KBM-7 (cell line): ENCODE results near the gene WFIKKN2.
"Not testable (repeated sequence)": the region's sequence is repeated elsewhere in the genome, so short reads cannot be mapped to it uniquely, and the experiment has no call there.

Experiments
- DNase-seq: peaks from one replicate; pipeline ENCODE4 v3.0.0-alpha.2; 2015
- in situ Hi-C: fragments of 300-500 bp; cut with MboI; formaldehyde crosslinking; loops from 2 replicates; pipeline ENCODE4 v1.14.3; 2020; ENCODE audit warnings: low sequenced_read_pairs, low pct_unique_long_range_greater_than_20kb, mixed read lengths

Gene WFIKKN2

DNA sequence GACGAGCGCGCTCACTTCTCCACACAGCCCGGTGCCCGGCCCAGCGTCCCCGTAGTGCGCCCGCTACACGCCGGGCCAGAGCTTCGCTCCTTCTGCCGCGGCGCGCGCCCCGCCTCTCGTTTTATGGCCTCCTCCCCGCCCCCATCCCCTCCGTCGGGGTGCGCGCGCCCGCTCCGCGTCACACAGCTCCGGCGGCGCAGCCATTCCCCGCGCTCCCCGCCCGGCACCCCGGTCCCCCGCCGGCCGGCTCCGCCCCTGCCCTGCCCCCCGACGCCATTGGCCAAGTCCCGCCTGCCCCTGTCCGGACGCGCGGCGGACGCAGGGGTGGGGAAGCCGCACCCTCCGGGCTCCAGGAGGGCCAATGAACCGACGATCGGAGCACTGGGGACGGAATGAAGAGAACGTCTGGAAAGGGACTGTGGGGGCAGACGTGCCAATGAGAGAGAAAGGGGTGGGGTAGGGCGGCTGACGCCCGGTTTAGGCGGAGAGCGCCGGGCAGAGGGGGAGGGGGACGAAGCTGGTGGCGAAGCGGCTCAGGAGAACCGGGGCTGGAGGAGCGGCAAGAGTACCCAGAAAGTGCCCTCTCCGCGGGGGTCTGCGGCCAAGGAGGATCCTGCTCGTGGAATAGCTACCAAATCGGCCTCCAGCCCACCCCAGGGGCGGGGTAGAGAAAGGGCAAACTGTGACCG lies 31.0 kb downstream of the WFIKKN2 start, which contains the start of gene TOB1:
TSS of gene TOB1 (minus strand) at position 94 of the 689 bp plus-strand sequence. CDS start 2,337 bp downstream, outside the sequence.
- in situ Hi-C loops = no loop called here
- peak; percentile 91 for DNase-seq

DNA sequence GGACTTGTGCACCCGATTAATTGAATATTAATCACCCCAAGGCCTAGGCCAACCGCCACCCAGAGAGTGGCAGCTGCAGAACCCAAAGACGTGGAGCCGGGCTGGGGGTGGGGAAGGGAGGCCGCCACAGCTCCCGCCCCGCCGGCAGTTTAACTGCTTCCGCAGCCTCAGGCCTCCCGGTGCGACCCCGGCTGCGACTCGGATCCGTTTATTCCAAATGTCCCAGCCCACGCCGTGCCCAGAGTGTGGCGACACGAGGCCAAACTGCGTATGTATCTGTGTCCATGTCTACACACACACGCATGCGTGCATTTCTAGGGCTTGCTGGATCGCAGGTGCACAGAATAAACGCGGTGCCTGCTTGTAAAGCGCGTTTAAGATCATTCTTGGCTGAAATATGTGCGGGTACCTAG lies 31.6 kb downstream of the WFIKKN2 start:
- DNase-seq = peak; percentile 73
- in situ Hi-C loops = no loop called here

DNA sequence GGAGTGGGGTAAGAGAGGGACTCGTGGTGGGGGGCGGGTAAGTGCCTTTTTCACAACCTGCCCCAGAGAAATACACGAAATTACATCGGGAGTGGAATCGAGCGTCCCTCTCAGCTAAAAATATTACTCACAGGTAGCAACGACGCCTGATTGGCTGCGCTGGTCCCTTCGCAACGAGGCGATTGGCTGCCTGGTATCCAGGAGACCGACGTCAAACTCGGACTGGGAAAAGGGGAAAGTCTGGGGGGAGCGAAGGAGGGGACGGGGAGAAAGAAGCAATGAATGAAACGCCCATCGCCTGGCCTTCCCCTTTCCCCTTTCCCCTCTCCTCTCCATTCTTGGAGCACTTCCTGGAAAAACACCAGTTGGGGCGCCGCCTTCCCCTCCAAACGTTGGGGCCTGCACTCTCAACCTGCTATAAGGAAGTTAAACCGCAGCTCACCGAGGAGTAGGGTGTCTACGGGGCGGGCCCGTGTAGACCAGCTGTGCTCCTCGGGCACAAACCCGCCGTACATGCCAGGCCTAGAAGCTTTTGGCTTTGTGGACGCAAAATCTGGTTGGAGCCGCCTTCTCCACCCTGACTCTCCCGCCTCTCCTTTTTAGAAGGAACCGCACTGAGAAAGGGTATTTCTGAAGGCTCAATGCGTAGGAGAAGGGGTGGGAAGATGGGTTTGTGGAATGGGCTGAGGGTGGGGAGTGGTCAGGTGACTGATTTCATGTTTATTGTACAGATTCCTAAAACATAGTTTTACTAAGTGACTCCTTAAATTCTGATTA lies 32.2 kb downstream of the WFIKKN2 start:
- in situ Hi-C loops = no loop called here
- peak; percentile 92 for DNase-seq

DNA sequence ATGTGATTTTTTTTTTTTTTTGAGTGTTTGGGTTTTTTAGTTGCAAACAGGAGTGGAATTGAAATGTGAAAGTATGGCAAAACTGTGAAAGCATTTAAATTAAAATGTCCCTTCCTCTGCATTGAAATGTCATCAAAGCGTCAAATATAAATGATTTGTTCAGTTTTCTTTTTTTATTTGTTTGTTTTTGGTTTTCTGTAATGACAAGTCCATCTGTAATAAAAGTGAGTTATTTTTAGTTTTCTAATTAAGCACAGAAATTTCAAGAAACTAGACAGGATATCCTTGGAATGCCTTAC lies 32.7 kb downstream of the WFIKKN2 start:
- no peak for DNase-seq
- in situ Hi-C loops = no loop called here

DNA sequence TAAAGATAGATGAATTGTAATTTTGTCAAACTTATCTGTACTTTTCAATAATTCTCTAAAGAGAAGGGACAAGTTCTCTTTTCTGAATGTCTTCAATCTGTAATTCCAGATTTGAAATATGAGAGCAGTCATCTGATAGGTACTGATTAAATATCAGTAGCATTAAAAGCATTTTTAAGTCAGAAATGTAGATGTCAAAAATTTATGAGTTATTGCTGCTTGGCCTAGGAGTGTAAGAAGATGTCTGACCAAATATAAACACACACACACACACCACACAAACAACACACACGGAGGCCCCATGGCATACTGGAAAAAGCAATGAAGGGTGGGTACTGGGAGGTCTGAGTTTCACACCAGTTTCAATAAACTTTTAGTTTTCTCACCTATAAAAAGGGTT lies 33.2 kb downstream of the WFIKKN2 start:
- no peak for DNase-seq
- in situ Hi-C loops = no loop called here

DNA sequence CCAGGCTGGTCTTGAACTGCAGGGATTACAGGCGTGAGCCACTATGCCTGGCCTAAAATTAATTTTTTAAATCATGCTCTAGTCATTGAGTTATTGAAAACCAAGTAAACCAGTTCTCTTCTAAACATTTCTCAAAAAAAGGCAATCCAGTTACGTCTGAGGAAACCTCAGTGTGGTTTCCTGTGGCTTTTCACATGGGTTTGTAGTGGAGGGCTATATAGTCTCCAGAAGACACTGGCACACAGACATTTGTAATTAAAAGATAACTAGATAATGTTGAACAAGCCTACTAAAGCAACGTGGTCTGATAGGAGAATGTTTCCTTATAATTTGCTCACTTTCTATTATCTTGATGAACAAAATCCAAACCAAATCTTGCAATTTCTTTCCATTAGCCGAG lies 36.0 kb downstream of the WFIKKN2 start:
- DNase-seq = peak; percentile 48
- in situ Hi-C loops = no loop called here

DNA sequence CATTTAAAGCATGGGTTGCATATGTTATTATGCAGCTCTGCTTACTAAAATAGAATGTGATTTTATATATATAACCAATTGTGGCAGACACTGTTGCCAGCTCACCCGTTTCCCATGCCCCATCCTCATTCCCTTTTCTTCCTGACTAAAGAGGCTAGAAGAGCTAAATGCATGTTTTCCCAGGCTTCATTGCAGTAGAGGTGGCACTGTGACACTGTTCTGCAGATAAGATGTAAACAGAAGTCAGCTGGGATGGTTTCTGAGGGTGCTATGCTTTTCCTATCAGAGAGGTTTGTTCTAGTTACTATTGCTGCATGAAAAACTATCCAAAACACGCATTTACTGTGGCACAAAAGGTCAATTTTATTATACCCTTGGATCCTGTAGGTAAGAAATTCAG lies 36.5 kb downstream of the WFIKKN2 start:
- DNase-seq = no peak
- in situ Hi-C loops = no loop called here

DNA sequence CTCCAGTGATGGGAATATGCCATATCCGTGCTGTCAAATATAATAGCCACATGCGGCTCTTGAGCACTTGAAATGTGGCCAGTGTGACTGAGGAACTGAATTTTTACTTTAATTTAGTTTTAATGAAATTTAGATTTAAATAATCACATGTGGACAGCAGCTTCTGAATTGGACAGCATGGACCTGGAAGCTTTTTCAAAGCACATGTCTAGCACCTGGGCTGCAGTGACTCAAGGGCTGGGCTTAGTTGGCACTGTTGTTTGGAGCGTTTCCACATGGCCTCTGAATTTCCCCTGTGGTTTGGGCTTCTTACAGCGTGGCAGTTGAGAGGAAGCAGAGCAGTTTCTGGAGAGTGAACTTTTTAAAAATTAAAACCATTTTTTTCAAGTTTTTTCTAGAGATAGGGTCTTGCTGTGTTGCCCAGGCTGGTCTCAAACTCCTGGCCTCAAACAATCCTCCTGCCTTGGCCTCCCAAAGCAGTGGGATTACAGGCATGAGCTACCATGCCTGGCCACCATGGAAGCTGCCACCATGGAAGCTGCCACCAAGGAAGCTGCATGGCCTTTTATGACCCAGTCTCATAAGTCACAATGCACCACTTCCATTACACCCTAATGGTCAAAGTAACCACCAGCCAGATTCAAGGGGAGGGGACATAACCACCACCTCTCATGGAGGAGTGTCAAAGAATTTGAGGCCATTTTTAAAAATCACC lies 37.5 kb downstream of the WFIKKN2 start:
- in situ Hi-C loops = no loop called here
- peak; percentile 61 for DNase-seq

DNA sequence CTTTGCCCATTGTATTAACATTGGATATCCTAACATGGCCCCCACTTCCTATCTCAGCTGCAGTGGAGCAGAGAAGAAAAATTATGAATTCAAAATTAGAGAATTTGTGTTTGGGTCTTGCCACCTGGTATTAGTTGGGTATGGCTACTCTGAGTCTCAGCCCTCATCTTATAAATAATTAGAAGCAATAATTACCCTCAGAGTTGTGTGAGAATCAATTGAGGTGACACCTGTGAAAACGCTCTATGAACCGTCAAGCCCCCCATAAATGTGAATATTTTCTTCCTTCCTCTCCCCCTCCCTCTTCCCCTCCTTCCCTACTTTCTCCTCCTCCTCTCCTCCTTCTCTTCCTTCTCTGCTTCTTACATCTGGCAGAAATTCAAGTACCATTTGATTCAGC lies 39.7 kb downstream of the WFIKKN2 start:
- in situ Hi-C loops = no loop called here
- no peak for DNase-seq

DNA sequence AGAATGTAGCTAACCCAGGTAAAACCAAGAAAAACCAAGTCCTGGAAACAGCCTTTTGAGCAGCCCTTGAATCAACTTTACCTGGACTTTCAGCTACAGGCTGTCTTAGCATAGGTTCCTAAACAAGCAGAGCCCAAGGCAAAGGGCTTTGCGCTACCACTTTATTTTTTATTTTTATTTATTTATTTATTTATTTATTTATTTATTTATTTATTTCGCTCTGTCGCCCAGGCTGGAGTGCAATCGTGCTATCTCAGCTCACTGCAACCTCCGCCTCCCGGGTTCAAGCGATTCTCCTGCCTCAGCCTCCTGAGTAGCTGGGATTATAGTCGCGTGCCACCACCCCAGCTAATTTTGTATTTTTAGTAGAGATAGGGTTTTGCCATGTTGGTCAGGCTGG lies 41.7 kb downstream of the WFIKKN2 start:
- DNase-seq, in situ Hi-C loops: not testable (repeated sequence)

DNA sequence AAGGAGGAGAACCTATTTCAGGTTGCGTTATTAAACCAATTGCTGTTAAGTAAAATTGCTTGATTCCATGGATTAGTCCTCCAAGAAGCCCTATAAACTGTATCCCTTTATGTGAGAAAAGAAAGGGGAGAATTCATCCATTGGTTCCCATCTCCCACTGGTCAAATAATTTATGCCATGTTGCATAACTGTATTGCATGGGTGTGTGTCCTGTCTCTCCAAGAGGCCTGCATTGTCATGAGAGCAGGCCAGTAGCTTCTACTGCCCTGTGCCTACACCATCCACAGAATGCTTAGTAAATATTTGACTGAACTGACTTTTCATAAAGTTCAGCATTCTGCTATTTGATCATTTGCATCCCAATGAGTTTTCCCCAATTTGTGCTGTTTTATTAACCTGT lies 42.5 kb downstream of the WFIKKN2 start:
- DNase-seq = no peak
- in situ Hi-C loops = no loop called here

DNA sequence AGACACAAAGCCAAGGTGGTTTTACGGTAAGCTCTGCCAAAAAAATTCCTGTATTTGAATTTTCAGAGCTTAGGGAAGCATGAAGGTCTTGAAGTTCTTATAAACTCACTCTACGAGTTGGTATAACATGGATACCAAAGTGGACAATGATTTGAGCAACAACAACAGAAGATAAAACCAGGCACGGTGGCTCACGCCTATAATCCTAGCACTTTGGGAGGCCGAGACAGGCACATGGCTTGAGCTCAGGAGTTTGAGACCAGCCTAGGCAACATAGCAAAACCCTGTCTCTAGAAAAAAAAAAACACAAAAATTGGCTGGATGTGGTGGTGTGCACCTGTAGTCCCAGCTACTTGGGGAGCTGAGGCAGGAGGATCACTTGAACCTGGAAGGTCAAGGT lies 43.7 kb downstream of the WFIKKN2 start:
- in situ Hi-C loops = no loop called here
- DNase-seq = no peak

DNA sequence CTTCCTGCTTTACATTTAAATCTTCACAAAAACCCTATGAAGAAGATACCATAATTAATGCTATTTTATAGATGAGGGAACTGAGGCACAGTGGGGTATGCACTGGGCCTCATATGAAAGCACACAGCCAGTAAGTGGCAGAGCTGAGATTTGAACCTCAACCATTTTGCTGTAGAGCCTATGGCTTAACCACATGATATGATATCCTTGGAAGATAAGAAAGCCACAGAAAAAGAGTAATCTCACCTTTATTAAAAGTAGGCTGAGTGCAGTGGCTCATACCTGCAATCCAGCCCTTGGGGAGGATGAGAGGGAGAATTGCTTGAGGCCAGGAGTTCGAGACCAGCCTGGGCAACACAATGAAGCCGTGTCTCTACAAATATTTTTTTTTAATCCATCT lies 45.8 kb downstream of the WFIKKN2 start:
- in situ Hi-C loops = no loop called here
- DNase-seq = no peak

DNA sequence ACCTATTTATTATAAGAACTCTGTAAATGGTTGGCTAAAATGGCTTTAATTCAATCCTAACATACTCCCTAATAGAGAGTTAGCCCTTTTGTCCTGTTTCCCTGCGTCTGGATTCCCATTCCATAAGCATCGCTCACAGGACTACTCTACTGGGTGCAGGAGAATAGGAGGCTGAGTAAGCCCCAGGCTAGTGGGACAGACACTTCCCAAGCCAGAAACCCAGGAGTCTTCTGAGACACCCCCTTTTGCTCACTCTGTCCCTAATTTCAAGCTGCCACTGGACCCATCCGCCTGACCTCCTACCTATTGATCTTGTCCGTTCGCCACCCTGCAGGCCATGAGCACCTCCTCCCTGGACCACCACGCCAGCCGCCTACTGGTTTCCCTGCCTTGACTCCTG lies 47.5 kb downstream of the WFIKKN2 start:
- DNase-seq = no peak
- in situ Hi-C loops = no loop called here

DNA sequence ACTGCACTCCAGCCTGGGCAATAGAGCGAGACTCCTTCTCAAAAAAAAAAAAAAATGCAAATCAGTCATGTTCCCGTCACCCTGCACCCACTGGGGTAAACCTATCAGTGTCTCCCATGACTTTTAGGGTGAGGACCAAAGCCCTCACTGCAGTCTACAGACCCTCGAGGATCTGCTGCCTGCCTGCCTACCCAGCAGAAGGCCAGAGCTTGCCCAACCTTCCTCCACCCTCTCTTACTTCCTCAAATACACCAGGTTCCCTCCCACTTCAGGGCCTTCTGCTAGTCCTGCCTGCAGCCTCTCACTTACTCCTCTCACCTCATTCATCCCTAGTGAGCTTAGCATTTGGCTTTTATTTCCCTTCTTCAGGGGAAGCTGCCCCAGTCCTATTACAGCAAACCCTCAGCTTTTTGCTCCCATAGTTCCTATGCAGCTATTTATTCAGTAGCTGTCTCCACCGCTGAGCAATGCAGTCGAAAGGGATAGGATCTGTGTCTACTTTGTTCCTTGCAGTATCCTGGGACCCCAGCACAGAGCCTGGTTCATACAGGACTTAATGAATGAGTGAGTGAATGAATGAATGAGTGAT lies 48.6 kb downstream of the WFIKKN2 start:
- in situ Hi-C loops = no loop called here
- peak; percentile 79 for DNase-seq

DNA sequence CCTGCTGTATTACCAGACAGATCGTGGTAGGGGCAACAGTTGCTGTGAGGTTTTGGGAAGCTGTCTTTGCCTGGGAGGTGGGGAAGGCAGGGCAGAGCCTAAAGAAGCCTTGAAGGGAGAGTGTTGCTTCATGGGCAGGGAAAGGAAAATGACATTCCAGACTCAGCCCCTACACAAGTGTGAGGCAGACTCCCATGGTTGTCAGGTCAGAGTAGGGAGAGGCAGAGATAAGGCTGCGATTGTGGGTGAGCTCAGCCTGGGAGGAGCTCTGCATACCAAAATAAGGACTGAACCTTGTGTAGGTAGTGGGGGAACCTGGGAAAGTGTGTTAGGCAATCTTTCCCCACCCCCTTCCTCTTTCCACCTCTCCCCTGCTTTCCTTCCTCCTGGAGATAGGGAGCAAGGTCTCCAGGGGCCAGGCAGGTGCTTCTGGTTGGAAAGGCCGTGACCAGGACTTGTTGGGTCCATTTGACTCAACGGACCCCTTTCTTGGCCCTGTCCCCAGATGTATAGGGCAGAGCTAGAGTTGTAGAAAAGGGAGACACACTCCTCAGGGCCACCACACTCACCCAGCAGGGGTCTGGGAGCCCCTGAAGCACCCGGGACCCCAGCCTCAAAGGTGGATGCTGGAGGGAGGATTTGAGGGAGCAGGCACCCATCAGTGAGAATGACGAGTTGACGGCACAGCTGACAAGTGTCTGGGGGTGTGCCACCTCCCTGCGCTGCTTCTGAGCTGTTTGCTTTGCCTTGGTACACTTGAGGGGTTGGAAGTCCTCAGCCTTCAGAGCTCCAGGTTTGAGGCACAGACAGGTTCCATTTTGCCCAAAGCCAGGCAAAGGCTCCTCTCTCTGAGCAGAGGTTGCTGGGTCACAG lies 49.3 kb downstream of the WFIKKN2 start:
- peak; percentile 35 for DNase-seq
- in situ Hi-C loops = no loop called here

DNA sequence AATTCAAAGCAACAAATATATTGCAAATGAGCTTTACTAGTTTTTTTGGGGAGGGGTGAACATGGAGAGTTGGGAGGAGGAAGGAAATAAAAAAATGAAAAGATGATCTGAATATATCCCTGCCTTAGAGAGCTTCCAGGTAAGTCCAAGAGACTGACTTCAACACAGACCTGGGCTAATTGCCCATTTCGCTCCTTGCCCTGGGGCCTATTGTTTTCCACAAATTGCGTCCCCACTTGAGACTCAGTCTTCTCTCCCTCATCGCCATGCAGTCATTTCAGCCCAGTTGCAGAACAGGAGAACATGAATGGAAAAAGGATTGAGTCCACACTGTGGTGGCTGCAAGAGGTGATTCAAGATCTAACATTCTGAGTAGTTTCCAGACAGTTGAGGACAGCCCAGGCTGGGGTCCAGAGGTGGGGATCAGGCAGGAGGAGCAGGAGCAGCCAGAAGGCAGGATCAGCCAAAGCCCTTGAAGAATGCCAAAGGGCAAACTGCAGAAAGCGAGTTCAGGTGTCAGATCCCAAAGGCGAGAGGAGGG lies 52.4 kb downstream of the WFIKKN2 start:
- in situ Hi-C loops = no loop called here
- DNase-seq = no peak

DNA sequence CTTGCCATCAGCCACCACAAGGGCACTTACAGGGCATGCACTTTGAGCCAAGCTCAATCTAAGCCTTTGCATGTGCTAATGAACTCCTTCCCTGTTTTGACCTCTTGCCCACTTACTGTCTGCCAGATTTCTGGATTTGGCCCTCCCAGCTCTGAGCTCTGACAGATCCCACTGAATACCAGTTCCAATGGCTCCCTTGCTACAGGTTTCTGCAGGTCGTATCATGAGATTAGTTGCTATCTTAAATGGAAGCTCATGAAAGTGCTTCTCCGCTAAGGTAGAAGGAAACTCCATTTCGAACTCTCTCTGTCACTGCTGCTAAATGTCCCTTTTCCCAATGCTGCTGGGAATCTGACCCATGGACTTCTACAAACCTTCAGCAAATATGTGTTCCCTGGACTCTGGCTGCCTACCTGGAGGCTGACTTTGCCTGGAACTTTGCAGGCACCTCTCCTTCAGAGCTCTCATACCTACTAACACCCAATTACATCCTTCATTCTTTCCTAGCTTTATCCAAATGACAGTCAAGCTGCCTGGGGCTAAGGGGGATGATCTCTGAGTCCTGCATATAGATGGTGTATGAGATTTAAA lies 54.2 kb downstream of the WFIKKN2 start:
- in situ Hi-C loops = no loop called here
- DNase-seq = no peak
